DND-41 (cell line): ENCODE data around the gene FRY.

Experiments used
- EZH2 ChIP-seq: IDR thresholded peaks from 3 replicates; pipeline ENCODE4 v1.6.1; 2012; ENCODE audit warnings: borderline replicate concordance, low read depth, mild to moderate bottlenecking, moderate library complexity, low read length, inconsistent platforms; ENCODE audit not compliant: severe bottlenecking
- TF ChIP-seq, protein P1 (sequence below): IDR thresholded peaks from 2 replicates; pipeline ENCODE4 v1.5.1; 2012; ENCODE audit warnings: borderline replicate concordance, low read length, moderate library complexity, mild to moderate bottlenecking; ENCODE audit not compliant: poor library complexity, severe bottlenecking; ENCODE audit errors: extremely low read depth

DNA sequence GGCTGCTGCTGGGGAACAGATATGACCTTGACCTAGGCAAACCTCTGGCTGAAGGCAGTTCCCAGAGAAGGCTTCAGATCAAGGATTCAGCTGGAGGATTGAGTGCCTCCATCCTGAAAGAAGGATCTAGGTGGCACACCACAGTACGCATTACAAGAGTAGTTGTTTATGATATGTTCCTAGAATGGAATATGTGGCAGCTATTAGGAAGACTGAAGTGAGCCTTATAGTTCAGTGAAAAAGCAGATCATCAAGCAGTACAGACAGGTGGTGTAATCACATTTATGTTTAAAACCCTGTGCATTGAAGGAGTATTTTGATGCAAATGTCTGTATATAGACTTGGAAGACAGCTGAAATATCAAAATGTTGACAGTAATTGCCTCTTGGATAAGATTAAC is 167.6 kb downstream of the FRY start:
- TF ChIP-seq, protein P1, sequence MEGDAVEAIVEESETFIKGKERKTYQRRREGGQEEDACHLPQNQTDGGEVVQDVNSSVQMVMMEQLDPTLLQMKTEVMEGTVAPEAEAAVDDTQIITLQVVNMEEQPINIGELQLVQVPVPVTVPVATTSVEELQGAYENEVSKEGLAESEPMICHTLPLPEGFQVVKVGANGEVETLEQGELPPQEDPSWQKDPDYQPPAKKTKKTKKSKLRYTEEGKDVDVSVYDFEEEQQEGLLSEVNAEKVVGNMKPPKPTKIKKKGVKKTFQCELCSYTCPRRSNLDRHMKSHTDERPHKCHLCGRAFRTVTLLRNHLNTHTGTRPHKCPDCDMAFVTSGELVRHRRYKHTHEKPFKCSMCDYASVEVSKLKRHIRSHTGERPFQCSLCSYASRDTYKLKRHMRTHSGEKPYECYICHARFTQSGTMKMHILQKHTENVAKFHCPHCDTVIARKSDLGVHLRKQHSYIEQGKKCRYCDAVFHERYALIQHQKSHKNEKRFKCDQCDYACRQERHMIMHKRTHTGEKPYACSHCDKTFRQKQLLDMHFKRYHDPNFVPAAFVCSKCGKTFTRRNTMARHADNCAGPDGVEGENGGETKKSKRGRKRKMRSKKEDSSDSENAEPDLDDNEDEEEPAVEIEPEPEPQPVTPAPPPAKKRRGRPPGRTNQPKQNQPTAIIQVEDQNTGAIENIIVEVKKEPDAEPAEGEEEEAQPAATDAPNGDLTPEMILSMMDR, result no peak
- no peak for TF ChIP-seq EZH2
